ENCODE results near the gene NKAIN2.

NKAIN2 gene

DNA sequence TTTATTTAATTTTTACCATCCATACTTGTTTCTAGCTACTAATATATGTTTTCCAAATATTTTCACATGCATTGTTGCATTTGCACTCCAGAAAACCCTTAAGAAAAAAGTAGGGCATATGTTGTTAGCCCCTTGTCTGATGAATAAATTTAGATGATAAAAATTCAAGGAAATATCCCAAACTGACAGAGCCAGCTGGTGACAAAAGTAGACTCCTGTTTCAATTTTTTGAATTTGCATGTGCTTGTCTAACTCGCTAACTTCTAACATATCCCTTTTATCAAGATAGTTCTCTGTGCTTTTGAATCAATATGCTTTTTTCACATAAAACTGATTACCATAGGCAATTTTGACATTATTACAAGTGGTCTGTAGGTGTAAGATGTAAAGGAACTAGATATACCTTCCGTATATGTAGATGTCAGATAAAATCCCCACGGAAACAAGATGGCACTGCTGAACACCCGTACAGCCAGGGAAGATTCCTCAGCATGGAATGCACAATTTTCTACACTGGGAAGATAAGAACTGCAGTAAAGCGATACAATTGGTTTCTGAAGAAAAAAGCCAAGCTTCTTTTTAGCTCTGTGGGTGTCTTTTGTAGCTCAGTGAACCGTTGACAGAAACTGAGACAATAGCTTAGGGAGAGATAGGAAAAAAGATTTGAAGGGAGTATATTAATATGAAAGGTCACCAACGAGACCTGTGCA is 721.0 kb downstream of the NKAIN2 start:
- Histone ChIP-seq H3K9me3 (ENCODE audit: control insufficient read depth in 1 of 2, low read length in 2 of 2) (no peaks in the 10 kb centered on the region), H3K27ac (ENCODE audit: low read depth, low read length) (no peak overlapping the region), H3K9ac (ENCODE audit: low read depth in 1 of 2, low read length in 2 of 2) (no peak overlapping the region), H3K27me3 (ENCODE audit: control insufficient read depth in 1 of 2, insufficient read depth in 2 of 2, low read length in 2 of 2) (no peaks in the 10 kb centered on the region), H3K36me3 (ENCODE audit: control insufficient read depth in 1 of 2, insufficient read depth in 2 of 2, low read length in 2 of 2) (no peaks in the 10 kb centered on the region), H3K4me3 (ENCODE audit: low read depth in 1 of 2, low read length in 2 of 2) (no peak overlapping the region), H3K4me1 (ENCODE audit: control insufficient read depth in 1 of 2, insufficient read depth in 2 of 2, low read length in 2 of 2) (no peaks in the 10 kb centered on the region)

DNA sequence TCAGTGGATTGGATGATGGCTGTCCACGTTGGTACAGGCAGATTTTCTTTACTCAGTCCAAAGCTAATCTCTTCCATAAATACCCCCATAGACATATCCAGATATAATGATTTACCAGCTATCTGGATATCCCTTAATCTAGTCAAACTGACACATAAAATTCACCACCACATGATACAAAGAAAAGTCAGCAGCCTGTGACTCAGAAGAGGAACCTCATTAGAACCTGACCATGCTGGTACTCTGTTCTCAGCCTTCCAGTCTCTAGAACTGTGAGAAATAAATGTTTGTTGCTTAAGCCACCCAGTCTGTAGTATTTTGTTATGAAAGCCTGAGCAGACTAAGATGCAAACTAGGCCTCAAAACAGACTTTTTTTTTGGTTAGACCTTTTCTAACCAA is 727.3 kb downstream of the NKAIN2 start:
- Histone ChIP-seq H3K9ac (ENCODE audit: low read depth in 1 of 2, low read length in 2 of 2) (no peak overlapping the region), H3K9me3 (ENCODE audit: control insufficient read depth in 1 of 2, low read length in 2 of 2) (no peaks in the 10 kb centered on the region), H3K4me3 (ENCODE audit: low read depth in 1 of 2, low read length in 2 of 2) (no peak overlapping the region), H3K27me3 (ENCODE audit: control insufficient read depth in 1 of 2, insufficient read depth in 2 of 2, low read length in 2 of 2) (no peaks in the 10 kb centered on the region), H3K27ac (ENCODE audit: low read depth, low read length) (no peak overlapping the region), H3K4me1 (ENCODE audit: control insufficient read depth in 1 of 2, insufficient read depth in 2 of 2, low read length in 2 of 2) (no peaks in the 10 kb centered on the region), H3K36me3 (ENCODE audit: control insufficient read depth in 1 of 2, insufficient read depth in 2 of 2, low read length in 2 of 2) (no peaks in the 10 kb centered on the region)

DNA sequence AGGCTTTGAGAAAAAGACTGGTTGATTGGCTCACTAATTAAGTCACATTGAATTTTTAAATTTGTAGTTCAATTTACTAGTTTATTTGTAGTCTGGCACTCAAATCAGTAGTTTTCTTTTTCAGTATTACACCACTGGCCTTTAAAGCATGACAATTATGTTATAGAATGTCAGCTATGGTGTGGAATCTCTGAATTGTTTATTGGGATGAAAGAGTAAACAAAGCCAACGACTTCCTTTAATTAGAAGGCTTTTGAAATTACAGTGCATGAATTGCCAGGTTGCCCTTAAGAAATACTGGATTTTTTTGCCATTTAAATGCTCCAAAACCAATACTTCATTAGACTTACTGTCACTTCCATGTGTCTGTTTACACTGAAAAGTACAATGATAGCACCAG is 731.6 kb downstream of the NKAIN2 start:
- Histone ChIP-seq H3K4me1 (ENCODE audit: control insufficient read depth in 1 of 2, insufficient read depth in 2 of 2, low read length in 2 of 2) (no peaks in the 10 kb centered on the region), H3K4me3 (ENCODE audit: low read depth in 1 of 2, low read length in 2 of 2) (no peak overlapping the region), H3K27ac (ENCODE audit: low read depth, low read length) (no peak overlapping the region), H3K36me3 (ENCODE audit: control insufficient read depth in 1 of 2, insufficient read depth in 2 of 2, low read length in 2 of 2) (no peaks in the 10 kb centered on the region), H3K27me3 (ENCODE audit: control insufficient read depth in 1 of 2, insufficient read depth in 2 of 2, low read length in 2 of 2) (no peaks in the 10 kb centered on the region), H3K9me3 (ENCODE audit: control insufficient read depth in 1 of 2, low read length in 2 of 2) (no peaks in the 10 kb centered on the region), H3K9ac (ENCODE audit: low read depth in 1 of 2, low read length in 2 of 2) (no peak overlapping the region)

DNA sequence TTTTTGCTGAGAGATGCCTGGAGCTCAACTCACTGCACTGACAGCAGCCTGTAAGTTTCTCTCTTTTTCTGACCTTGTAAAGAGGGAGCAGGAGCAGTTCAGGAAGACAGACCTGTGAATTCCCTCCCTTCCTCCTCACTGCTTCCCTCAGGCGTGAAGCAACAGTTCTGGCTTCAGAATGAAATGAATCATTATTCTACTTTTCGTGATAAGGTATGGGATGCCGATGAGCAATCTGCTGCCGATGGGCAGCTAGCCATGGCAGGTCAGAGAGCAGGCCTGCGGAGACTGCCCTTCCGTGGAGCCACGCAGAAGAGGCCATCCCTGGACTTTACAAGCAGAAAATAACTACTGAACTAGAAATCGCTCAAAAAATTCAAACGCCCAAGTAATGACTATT is 732.1 kb downstream of the NKAIN2 start:
- Histone ChIP-seq H3K4me1 (ENCODE audit: control insufficient read depth in 1 of 2, insufficient read depth in 2 of 2, low read length in 2 of 2) (no peaks in the 10 kb centered on the region), H3K4me3 (ENCODE audit: low read depth in 1 of 2, low read length in 2 of 2) (no peak overlapping the region), H3K27me3 (ENCODE audit: control insufficient read depth in 1 of 2, insufficient read depth in 2 of 2, low read length in 2 of 2) (no peaks in the 10 kb centered on the region), H3K9ac (ENCODE audit: low read depth in 1 of 2, low read length in 2 of 2) (no peak overlapping the region), H3K36me3 (ENCODE audit: control insufficient read depth in 1 of 2, insufficient read depth in 2 of 2, low read length in 2 of 2) (no peaks in the 10 kb centered on the region), H3K27ac (ENCODE audit: low read depth, low read length) (no peak overlapping the region), H3K9me3 (ENCODE audit: control insufficient read depth in 1 of 2, low read length in 2 of 2) (no peaks in the 10 kb centered on the region)

DNA sequence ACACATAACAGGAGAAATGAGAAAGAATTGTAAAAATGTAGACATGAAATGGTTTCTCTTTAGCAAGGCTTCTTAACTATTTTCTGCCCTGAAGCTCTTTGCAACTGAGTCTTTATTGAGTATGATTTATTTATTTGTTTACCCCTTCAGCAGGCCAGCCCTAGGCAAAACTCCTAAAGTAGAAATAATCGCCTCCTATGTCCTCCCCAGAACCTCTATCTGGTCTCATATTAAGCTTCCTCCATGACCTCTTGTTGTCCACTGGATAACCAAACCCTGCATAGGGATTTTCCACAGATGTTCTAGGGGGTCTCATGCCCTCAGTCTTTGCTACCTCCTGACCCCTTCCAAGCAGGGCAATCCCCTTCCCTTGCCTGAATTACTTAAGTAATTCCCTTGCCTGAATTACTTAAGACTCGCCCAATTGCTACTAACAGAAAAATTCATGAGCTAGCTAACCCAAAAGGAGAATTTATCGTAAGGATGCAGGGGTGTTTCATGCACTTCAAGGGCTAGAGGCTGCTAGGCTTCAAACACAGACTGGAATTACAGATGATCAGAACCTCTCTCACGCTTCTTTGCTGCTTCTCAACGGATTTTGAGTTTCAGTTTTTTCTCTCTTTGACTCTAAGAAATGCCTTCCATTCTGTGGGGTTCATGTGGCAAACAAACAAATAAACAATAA is 732.6 kb downstream of the NKAIN2 start:
- H3K27me3 ChIP-seq (ENCODE audit: control insufficient read depth in 1 of 2, insufficient read depth in 2 of 2, low read length in 2 of 2): no peaks in the 10 kb centered on the region
- H3K27ac ChIP-seq (ENCODE audit: low read depth, low read length): no peak overlapping the region
- H3K9ac ChIP-seq (ENCODE audit: low read depth in 1 of 2, low read length in 2 of 2): no peak overlapping the region
- H3K4me3 ChIP-seq (ENCODE audit: low read depth in 1 of 2, low read length in 2 of 2): no peak overlapping the region
- H3K4me1 ChIP-seq (ENCODE audit: control insufficient read depth in 1 of 2, insufficient read depth in 2 of 2, low read length in 2 of 2): no peaks in the 10 kb centered on the region
- H3K36me3 ChIP-seq (ENCODE audit: control insufficient read depth in 1 of 2, insufficient read depth in 2 of 2, low read length in 2 of 2): no peaks in the 10 kb centered on the region
- no peaks in the 10 kb centered on the region for H3K9me3 ChIP-seq (ENCODE audit: control insufficient read depth in 1 of 2, low read length in 2 of 2)

DNA sequence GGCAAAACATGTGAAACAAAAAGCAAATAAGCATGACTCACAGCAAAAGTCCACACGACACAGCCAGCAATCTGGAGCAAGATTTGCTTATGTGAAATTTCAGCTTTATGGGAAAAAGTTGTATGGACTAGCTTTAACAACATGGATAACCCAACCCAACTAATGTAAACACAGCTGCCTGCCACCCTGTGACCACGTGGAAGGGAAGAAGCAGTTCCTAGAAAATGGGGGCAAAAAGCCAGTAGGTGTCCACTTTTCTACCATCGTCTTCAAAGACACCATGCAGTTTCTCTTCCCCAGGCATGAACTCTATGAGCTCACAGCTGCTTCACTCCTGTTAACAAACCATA is 733.2 kb downstream of the NKAIN2 start:
- Histone ChIP-seq H3K9ac (ENCODE audit: low read depth in 1 of 2, low read length in 2 of 2) (no peak overlapping the region), H3K9me3 (ENCODE audit: control insufficient read depth in 1 of 2, low read length in 2 of 2) (no peaks in the 10 kb centered on the region), H3K27me3 (ENCODE audit: control insufficient read depth in 1 of 2, insufficient read depth in 2 of 2, low read length in 2 of 2) (no peaks in the 10 kb centered on the region), H3K36me3 (ENCODE audit: control insufficient read depth in 1 of 2, insufficient read depth in 2 of 2, low read length in 2 of 2) (no peaks in the 10 kb centered on the region), H3K4me1 (ENCODE audit: control insufficient read depth in 1 of 2, insufficient read depth in 2 of 2, low read length in 2 of 2) (no peaks in the 10 kb centered on the region), H3K4me3 (ENCODE audit: low read depth in 1 of 2, low read length in 2 of 2) (no peak overlapping the region), H3K27ac (ENCODE audit: low read depth, low read length) (no peak overlapping the region)

DNA sequence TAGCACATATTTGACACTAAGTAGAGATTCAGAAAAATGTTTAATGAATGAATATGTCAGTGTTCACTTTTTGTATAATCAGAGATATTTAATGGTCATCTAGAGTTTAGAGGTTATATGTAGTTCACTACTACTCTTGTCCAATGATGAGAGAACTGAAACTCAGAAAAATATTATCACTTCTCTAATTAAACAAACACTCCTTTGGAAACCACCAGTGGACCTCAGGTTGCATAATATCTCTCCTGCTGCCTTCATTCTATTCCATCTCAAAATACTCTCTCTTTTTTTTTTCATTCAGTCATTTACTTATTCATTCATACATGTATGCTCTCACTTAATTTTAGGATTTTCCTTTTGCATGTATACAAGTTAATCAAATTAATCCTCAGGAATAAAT is 735.4 kb downstream of the NKAIN2 start:
- H3K27ac ChIP-seq (ENCODE audit: low read depth, low read length): no peak overlapping the region
- H3K36me3 ChIP-seq (ENCODE audit: control insufficient read depth in 1 of 2, insufficient read depth in 2 of 2, low read length in 2 of 2): no peaks in the 10 kb centered on the region
- H3K9me3 ChIP-seq (ENCODE audit: control insufficient read depth in 1 of 2, low read length in 2 of 2): no peaks in the 10 kb centered on the region
- no peaks in the 10 kb centered on the region for H3K27me3 ChIP-seq (ENCODE audit: control insufficient read depth in 1 of 2, insufficient read depth in 2 of 2, low read length in 2 of 2)
- no peak overlapping the region for H3K4me3 ChIP-seq (ENCODE audit: low read depth in 1 of 2, low read length in 2 of 2)
- H3K4me1 ChIP-seq (ENCODE audit: control insufficient read depth in 1 of 2, insufficient read depth in 2 of 2, low read length in 2 of 2): no peaks in the 10 kb centered on the region
- no peak overlapping the region for H3K9ac ChIP-seq (ENCODE audit: low read depth in 1 of 2, low read length in 2 of 2)

DNA sequence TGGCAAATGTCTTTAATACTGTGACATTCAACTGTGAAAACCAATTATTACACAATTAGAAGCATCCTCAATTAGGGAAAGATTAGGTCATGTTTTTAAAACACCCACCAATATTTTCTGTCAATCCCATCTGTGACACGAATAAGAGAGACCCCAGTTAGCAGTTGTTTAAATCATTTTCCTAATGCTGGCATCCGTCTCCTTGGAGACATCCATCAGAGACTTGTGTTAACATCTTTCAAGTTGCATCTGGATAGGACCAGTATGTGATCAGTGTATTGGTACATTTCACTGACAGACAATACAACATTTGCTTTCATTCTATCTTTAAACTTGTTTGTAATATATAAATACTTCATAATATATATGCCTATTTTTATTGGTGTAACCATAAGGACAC is 737.9 kb downstream of the NKAIN2 start:
- H3K27ac ChIP-seq (ENCODE audit: low read depth, low read length): no peak overlapping the region
- no peaks in the 10 kb centered on the region for H3K4me1 ChIP-seq (ENCODE audit: control insufficient read depth in 1 of 2, insufficient read depth in 2 of 2, low read length in 2 of 2)
- no peaks in the 10 kb centered on the region for H3K9me3 ChIP-seq (ENCODE audit: control insufficient read depth in 1 of 2, low read length in 2 of 2)
- no peak overlapping the region for H3K4me3 ChIP-seq (ENCODE audit: low read depth in 1 of 2, low read length in 2 of 2)
- H3K36me3 ChIP-seq (ENCODE audit: control insufficient read depth in 1 of 2, insufficient read depth in 2 of 2, low read length in 2 of 2): no peaks in the 10 kb centered on the region
- no peaks in the 10 kb centered on the region for H3K27me3 ChIP-seq (ENCODE audit: control insufficient read depth in 1 of 2, insufficient read depth in 2 of 2, low read length in 2 of 2)
- H3K9ac ChIP-seq (ENCODE audit: low read depth in 1 of 2, low read length in 2 of 2): no peak overlapping the region

DNA sequence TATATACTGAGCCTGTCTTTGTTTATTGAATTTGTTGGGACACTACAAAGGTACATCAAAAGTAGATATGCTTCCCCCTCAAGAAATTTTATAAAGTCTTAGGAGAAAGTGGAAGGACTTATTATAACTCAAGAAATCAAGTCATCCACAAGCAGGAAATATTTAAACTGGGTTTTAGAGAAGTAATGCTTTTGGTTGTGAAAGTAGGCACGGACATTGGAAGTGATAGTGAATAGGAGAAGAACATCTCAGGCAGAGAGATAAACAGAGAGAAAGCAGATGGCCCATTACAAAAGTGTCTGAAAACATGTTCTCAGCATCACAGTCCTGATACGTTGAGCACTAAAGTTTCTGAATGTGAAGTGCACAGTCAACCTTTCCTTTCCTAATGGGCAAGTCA is 742.9 kb downstream of the NKAIN2 start:
- no peak overlapping the region for H3K4me3 ChIP-seq (ENCODE audit: low read depth in 1 of 2, low read length in 2 of 2)
- H3K36me3 ChIP-seq (ENCODE audit: control insufficient read depth in 1 of 2, insufficient read depth in 2 of 2, low read length in 2 of 2): no peaks in the 10 kb centered on the region
- H3K9me3 ChIP-seq (ENCODE audit: control insufficient read depth in 1 of 2, low read length in 2 of 2): no peaks in the 10 kb centered on the region

DNA sequence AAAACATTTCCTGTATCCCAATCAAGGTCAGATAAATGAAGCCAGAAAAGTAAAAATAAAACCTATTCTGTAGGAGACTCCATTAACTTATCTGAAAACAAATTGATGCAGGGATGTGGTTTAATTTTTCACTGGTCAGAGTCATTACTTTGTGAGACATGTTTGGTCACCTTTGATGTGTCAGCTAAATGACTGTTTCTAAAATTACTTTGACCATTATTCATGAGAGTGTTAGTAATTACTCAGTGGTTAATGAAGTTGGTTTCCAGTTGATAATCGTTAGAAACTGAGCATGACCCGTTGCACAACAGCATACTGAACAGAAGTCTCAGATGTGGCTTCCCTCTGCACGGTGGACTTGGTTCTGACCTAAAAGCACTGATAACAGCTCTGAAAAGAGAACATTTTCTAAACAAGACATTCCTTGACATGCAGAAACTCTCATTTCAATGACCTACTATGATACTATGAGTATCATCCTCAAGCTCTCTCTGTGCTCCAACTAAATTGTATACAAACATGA is 748.1 kb downstream of the NKAIN2 start:
- H3K9ac ChIP-seq (ENCODE audit: low read depth in 1 of 2, low read length in 2 of 2): no peak overlapping the region
- no peaks in the 10 kb centered on the region for H3K4me1 ChIP-seq (ENCODE audit: control insufficient read depth in 1 of 2, insufficient read depth in 2 of 2, low read length in 2 of 2)
- H3K4me3 ChIP-seq (ENCODE audit: low read depth in 1 of 2, low read length in 2 of 2): no peak overlapping the region
- H3K36me3 ChIP-seq (ENCODE audit: control insufficient read depth in 1 of 2, insufficient read depth in 2 of 2, low read length in 2 of 2): no peaks in the 10 kb centered on the region
- no peaks in the 10 kb centered on the region for H3K27me3 ChIP-seq (ENCODE audit: control insufficient read depth in 1 of 2, insufficient read depth in 2 of 2, low read length in 2 of 2)
- H3K27ac ChIP-seq (ENCODE audit: low read depth, low read length): no peak overlapping the region
- H3K9me3 ChIP-seq (ENCODE audit: control insufficient read depth in 1 of 2, low read length in 2 of 2): no peaks in the 10 kb centered on the region

More for the DNA sequence above, 742.9 kb downstream of the NKAIN2 start:
- Histone ChIP-seq H3K4me1 (ENCODE audit: control insufficient read depth in 1 of 2, insufficient read depth in 2 of 2, low read length in 2 of 2) (no peaks in the 10 kb centered on the region), H3K27me3 (ENCODE audit: control insufficient read depth in 1 of 2, insufficient read depth in 2 of 2, low read length in 2 of 2) (no peaks in the 10 kb centered on the region), H3K27ac (ENCODE audit: low read depth, low read length) (no peak overlapping the region), H3K9ac (ENCODE audit: low read depth in 1 of 2, low read length in 2 of 2) (no peak overlapping the region)
